Measurements from ENCODE around the gene ACSL4.

- TF ChIP-seq TARDBP (IDR thresholded peaks at IDR 0.05) (no peak), ELF4 (IDR thresholded peaks at IDR 0.05) (no peak), FOXK2 (IDR thresholded peaks at IDR 0.05) (no peak), ARNT (IDR thresholded peaks at IDR 0.05) (no peak), ZNF384 (IDR thresholded peaks at IDR 0.05) (no peak)
- TF ChIP-seq, protein P1, sequence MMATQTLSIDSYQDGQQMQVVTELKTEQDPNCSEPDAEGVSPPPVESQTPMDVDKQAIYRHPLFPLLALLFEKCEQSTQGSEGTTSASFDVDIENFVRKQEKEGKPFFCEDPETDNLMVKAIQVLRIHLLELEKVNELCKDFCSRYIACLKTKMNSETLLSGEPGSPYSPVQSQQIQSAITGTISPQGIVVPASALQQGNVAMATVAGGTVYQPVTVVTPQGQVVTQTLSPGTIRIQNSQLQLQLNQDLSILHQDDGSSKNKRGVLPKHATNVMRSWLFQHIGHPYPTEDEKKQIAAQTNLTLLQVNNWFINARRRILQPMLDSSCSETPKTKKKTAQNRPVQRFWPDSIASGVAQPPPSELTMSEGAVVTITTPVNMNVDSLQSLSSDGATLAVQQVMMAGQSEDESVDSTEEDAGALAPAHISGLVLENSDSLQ (IDR thresholded peaks at IDR 0.05): no peak
Measured at GRCh38 chrX:109614951-109615350, 118.1 kb downstream of the ACSL4 start.
